ENCODE measurements around the gene RGSL1.

DNA sequence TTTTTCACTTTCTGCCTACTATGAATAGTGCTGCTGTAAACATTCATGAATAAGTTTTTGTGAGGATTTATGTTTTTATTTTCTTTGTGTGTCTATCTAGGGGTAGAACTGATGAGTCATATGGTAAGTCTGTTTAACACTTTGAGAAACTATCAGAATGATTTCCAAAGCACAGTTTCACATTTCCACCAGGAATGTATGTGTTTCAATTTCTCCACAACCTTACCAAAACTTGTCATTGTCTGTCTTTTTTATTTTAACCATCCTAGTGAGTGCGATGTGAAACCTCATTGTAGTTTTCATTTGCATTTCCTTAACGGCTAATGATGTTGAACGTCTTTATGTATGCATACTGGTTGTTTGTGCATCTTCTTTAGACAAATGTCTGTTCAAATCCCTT, 115.6 kb downstream of the RGSL1 start:
- TF ChIP-seq, protein P1, sequence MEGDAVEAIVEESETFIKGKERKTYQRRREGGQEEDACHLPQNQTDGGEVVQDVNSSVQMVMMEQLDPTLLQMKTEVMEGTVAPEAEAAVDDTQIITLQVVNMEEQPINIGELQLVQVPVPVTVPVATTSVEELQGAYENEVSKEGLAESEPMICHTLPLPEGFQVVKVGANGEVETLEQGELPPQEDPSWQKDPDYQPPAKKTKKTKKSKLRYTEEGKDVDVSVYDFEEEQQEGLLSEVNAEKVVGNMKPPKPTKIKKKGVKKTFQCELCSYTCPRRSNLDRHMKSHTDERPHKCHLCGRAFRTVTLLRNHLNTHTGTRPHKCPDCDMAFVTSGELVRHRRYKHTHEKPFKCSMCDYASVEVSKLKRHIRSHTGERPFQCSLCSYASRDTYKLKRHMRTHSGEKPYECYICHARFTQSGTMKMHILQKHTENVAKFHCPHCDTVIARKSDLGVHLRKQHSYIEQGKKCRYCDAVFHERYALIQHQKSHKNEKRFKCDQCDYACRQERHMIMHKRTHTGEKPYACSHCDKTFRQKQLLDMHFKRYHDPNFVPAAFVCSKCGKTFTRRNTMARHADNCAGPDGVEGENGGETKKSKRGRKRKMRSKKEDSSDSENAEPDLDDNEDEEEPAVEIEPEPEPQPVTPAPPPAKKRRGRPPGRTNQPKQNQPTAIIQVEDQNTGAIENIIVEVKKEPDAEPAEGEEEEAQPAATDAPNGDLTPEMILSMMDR (IDR thresholded peaks at IDR 0.05): no peak
- TF ChIP-seq POLR2A (IDR thresholded peaks at IDR 0.05): no peak
